Prostate gland (tissue), 2 donors: Measurements from ENCODE around the gene MT1M. TPM values are rescaled to one million over a fixed set of nuclear protein-coding genes. Genes with fewer than 3 reads are reported as not detected.
"Not testable (repeated sequence)": the region's sequence is repeated elsewhere in the genome, so short reads cannot be mapped to it uniquely, and the experiment has no call there.

ENCODE experiments used
- DNase-seq: peaks from one replicate; pipeline ENCODE4 v3.0.0-alpha.2; 2019; ENCODE audit warnings: low spot score
- H3K27ac ChIP-seq, 2 donors: fragments of 200-600 bp; sonication (generic); 2 replicates each; pipeline ENCODE4 v1.5.1; 2017 to 2019
- H3K27me3 ChIP-seq: fragments of 200-600 bp; sonication (generic); replicated peaks from 2 replicates; pipeline ENCODE4 v1.5.1; 2019; ENCODE audit not compliant: insufficient read depth
- H3K36me3 ChIP-seq, 2 donors: fragments of 200-600 bp; sonication (generic); 1 replicate in 1 of 2; 2 replicates in 1 of 2; pipeline versions ENCODE4 v1.5.1 to v1.8.1; 2017 to 2019
- H3K4me1 ChIP-seq: fragments of 200-600 bp; sonication (generic); replicated peaks from 2 replicates; pipeline ENCODE4 v1.5.1; 2019
- H3K4me3 ChIP-seq, 2 donors: fragments of 200-600 bp; sonication (generic); 2 replicates each; pipeline ENCODE4 v1.5.1; 2017 to 2019
- H3K9me3 ChIP-seq: fragments of 200-600 bp; sonication (generic); 2 replicates; pipeline ENCODE4 v1.5.1; 2017
- POLR2A ChIP-seq: fragments of 450-650 bp; IDR thresholded peaks from one replicate; pipeline ENCODE4 v1.6.1; 2016; ENCODE audit warnings: antibody characterized with exemption, mild to moderate bottlenecking
- POLR2AphosphoS5 ChIP-seq: sonication (generic); formaldehyde crosslinking; IDR thresholded peaks from one replicate; pipeline ENCODE4 v1.6.1; 2017; ENCODE audit warnings: antibody characterized with exemption
- WGBS: methylation state at CpG from one replicate; pipeline ENCODE4 v1.1.5; 2018; 5-methylcytosine and 5-hydroxymethylcytosine counted together
- intact Hi-C: fragments of 100-400 bp; cut with DNase I; formaldehyde crosslinking; loops from one replicate; pipeline ENCODE4 v1.14.2; 2022
- total RNA-seq, 2 donors: library from RNA; depleted of rRNA; stranded (reverse); fragments of >200 nt; gene quantifications; one replicate each; pipeline ENCODE4 v1.1.0, GENCODE V29; 2016
- TF ChIP-seq, protein P1 (sequence below), 4 experiments: fragments of 200-600 bp in 2 of 4; fragments of 450-650 bp in 2 of 4; sonication (generic) in 2 of 4; IDR thresholded peaks; 1 replicate in 3 of 4; 2 replicates in 1 of 4; pipeline ENCODE4 v1.5.1; 2016 to 2019; ENCODE audit warnings: antibody characterized with exemption in 4 of 4, mild to moderate bottlenecking in 2 of 4, moderate library complexity in 2 of 4

The MT1M gene
- total RNA-seq, 2 donors from 2014 or later = 14.8 to 37.4 TPM

DNA sequence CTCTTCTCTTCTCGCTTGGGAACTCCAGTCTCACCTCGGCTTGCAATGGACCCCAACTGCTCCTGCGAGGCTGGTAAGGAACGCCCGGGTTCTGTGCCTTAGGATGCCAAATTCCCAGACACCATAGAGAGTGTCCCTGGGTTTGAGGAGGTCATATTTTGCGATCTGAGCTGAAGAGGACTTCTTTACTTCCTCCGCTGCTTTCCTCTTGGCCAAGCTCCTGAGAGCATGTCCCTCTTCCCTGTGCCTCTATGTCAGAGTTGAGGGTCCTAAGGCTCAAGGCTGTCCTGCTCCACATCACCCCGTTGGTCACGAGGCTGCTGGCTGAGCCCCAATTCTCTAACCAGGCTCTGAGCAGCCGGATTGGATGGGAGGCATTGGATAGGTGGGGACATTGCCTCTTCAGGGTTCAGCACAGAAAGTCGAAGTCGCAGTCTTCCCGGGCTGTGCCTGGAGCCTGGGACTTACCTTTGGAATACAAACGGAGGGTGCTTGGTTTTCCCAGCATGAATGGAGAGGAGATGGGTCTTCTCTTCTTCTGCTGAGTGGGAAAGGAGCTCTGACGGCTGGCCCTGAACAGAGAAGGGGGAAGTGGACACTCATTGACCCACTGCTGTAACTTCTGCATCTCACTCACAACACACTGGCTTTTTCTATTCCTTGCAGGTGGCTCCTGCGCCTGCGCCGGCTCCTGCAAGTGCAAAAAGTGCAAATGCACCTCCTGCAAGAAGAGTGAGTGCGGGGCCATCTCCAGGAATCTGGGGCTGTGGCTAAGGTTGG lies 37.6 kb downstream of the MT1M start:
- DNase-seq = no peak
- intact Hi-C loops = no loop called here

DNA sequence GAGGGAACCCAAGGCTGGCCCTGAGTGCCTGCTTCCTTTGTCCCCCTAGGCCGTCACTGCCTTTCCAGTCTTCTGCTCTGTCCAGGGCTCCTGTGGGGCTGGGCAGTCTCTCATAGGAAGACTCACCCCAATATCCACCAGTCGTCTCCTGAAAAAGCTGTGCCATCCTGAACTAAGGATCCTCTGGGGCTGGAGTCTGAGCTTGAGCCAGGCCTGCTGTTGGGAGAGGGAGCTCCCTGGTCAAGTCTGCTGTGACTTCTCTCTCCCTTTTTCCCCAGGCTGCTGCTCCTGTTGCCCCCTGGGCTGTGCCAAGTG lies 38.1 kb downstream of the MT1M start:
- H3K9me3 ChIP-seq = no peaks in the 10 kb centered on the region
- peaks cover 6% of the 10 kb centered on the region for H3K4me1 ChIP-seq
- TF ChIP-seq POLR2A = no peak
- TF ChIP-seq, protein P1, sequence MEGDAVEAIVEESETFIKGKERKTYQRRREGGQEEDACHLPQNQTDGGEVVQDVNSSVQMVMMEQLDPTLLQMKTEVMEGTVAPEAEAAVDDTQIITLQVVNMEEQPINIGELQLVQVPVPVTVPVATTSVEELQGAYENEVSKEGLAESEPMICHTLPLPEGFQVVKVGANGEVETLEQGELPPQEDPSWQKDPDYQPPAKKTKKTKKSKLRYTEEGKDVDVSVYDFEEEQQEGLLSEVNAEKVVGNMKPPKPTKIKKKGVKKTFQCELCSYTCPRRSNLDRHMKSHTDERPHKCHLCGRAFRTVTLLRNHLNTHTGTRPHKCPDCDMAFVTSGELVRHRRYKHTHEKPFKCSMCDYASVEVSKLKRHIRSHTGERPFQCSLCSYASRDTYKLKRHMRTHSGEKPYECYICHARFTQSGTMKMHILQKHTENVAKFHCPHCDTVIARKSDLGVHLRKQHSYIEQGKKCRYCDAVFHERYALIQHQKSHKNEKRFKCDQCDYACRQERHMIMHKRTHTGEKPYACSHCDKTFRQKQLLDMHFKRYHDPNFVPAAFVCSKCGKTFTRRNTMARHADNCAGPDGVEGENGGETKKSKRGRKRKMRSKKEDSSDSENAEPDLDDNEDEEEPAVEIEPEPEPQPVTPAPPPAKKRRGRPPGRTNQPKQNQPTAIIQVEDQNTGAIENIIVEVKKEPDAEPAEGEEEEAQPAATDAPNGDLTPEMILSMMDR (IDR thresholded peaks at IDR 0.05) = no peak
- no peak overlapping the region for H3K4me3 ChIP-seq
- WGBS = 91% methylated on average over 2 of the region's 2 CpGs
- DNase-seq = no peak
- H3K27ac ChIP-seq = no peak overlapping the region
- intact Hi-C loops = no loop called here
- H3K36me3 ChIP-seq = no peaks in the 10 kb centered on the region
- no peaks in the 10 kb centered on the region for H3K27me3 ChIP-seq

More for the DNA sequence above, 37.6 kb downstream of the MT1M start:
- no peaks in the 10 kb centered on the region for H3K27me3 ChIP-seq
- peaks cover 6% of the 10 kb centered on the region for H3K4me1 ChIP-seq
- WGBS = 29% methylated on average over 19 of the region's 19 CpGs
- no peak overlapping the region for H3K27ac ChIP-seq
- no peaks in the 10 kb centered on the region for H3K9me3 ChIP-seq
- H3K4me3 ChIP-seq = no peak overlapping the region
- no peaks in the 10 kb centered on the region for H3K36me3 ChIP-seq
- TF ChIP-seq, protein P1 (IDR thresholded peaks at IDR 0.05) = no peak
- TF ChIP-seq POLR2AphosphoS5 = no peak
- no peak for TF ChIP-seq POLR2A

DNA sequence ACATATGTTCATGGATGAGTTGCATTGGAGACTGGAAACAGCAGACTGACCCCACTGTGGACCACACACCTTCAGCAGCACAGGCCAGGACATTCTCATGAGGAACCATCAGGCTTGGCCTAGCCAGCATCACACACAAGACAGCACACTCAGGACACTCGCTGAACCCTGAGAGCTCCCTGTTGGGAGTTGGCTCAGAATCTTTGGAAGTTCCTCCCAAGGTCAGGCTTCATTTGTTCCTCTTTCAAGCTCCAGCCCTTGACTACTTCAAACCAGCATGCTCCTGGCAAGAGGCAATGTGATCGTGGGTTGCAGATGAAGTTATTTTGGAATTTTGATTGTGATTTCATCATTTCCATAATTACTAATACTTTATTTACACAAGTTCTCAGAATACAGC lies 39.2 kb downstream of the MT1M start:
- 66% methylated on average over 2 of the region's 2 CpGs for WGBS

DNA sequence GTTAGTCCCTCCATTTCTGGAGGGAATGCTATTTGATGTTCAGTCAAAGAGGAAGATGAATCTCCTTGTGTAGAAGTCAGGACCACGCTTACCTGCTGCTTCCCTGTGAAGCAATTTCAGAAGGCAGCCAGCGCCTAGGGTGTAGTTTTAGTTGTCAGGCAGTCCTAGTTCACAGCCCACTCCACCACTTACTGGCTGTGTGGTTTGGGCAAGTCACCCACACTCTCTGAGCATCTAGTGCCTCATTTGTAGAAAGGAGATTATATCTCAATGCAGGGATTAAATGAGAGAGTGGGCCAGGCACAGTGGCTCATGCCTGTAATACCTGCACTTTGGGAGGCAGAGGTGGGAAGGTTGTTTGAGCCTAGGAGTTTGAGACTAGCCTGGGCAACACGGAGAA lies 39.7 kb downstream of the MT1M start:
- H3K4me3 ChIP-seq, H3K9me3 ChIP-seq, H3K36me3 ChIP-seq, H3K27me3 ChIP-seq, intact Hi-C loops, H3K4me1 ChIP-seq, H3K27ac ChIP-seq, DNase-seq: not testable (repeated sequence)
- WGBS = 91% methylated on average over 3 of the region's 3 CpGs

More for the DNA sequence above, 39.2 kb downstream of the MT1M start:
- H3K4me1 ChIP-seq, H3K27me3 ChIP-seq, H3K36me3 ChIP-seq, intact Hi-C loops, DNase-seq, H3K4me3 ChIP-seq, H3K27ac ChIP-seq, H3K9me3 ChIP-seq: not testable (repeated sequence)

DNA sequence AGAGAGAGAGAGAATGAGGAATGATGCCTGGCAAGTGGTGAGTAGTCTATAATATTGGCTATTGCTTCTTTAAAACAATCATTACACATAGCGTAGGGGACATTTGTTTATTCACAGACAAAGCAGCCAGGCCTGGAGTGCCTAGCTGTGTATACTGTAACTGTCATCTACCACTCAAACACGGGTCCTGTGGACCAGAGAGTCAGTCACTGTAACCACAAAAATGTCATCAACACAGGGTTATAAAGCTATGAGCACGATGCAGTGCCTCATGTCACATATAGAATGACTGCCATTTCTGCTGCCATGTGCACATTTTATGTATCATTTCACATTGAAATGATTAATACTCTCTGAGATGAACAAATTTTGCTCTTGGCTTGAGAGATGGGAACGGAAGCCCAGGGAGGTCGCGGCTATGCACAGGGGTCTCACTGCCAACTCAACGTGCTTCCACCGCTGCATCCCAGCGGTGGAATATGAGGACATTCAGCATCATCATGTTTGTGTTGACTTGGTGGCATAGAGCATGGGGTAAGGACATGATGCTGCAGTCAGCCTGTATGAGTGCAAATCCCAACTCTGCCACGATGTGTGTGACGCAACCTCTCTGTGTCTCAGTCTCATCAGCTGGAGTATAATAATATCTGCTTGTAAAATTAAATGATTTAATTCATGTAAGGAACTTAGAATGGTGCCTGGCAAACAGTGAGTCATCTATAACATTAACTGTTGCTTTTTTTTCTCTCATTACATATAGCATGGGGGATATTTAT lies 40.5 kb downstream of the MT1M start:
- intact Hi-C loops = no loop called here
- Histone ChIP-seq H3K27me3 (no peaks in the 10 kb centered on the region), H3K36me3 (no peaks in the 10 kb centered on the region), H3K27ac (no peak overlapping the region), H3K4me1 (peaks cover 3% of the 10 kb centered on the region), H3K9me3 (no peaks in the 10 kb centered on the region), H3K4me3 (no peak overlapping the region)
- TF ChIP-seq, protein P1 (IDR thresholded peaks at IDR 0.05) = no peak
- no peak for TF ChIP-seq POLR2A
- no peak for TF ChIP-seq POLR2AphosphoS5
- WGBS = 85% methylated on average over 11 of the region's 11 CpGs
- no peak for DNase-seq
